ENCODE measurements around the gene TLNRD1. TPM values are rescaled to one million over a fixed set of nuclear protein-coding genes. Genes with fewer than 3 reads are reported as not detected.

TLNRD1 gene
- total RNA-seq, 4 donors from 2014 or later, result 11.8 to 25.5 (median 19.4) TPM

DNA sequence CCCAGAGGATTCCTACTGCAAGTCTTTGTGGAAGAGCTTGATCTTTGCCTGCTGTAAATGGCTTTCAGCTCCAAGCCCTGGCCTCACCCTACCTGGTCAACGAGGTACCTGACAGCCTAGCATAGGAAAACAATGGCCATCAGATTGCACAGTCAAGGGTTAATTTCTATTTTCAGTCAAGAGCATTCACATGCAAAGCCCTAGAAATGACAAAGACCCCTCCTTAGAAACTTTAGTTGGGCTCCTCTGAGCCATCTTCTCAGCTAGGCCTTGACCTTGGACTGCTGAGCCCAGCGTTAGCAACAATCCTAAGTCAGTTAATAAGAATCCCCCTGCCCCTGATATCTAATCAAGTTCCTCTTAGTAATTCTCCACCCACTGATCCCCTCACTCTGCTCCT lies 29.6 kb upstream of the TLNRD1 start:
- H3K27me3 ChIP-seq, result no peaks in the 10 kb centered on the region
- 83 to 91% methylated on average over 2 of the region's 2 CpGs for WGBS, 2 donors
- H3K9me3 ChIP-seq, result no peaks in the 10 kb centered on the region
- no peak for DNase-seq
- no peak overlapping the region for H3K4me3 ChIP-seq (replicated peaks in 1 of 3)
- TF ChIP-seq, protein P1, sequence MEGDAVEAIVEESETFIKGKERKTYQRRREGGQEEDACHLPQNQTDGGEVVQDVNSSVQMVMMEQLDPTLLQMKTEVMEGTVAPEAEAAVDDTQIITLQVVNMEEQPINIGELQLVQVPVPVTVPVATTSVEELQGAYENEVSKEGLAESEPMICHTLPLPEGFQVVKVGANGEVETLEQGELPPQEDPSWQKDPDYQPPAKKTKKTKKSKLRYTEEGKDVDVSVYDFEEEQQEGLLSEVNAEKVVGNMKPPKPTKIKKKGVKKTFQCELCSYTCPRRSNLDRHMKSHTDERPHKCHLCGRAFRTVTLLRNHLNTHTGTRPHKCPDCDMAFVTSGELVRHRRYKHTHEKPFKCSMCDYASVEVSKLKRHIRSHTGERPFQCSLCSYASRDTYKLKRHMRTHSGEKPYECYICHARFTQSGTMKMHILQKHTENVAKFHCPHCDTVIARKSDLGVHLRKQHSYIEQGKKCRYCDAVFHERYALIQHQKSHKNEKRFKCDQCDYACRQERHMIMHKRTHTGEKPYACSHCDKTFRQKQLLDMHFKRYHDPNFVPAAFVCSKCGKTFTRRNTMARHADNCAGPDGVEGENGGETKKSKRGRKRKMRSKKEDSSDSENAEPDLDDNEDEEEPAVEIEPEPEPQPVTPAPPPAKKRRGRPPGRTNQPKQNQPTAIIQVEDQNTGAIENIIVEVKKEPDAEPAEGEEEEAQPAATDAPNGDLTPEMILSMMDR (IDR thresholded peaks at IDR 0.05), result no peak
- no peak for TF ChIP-seq POLR2A (IDR thresholded peaks at IDR 0.05)
- peaks cover 22 to 40% of the 10 kb centered on the region in 2 donors for H3K4me1 ChIP-seq
- intact Hi-C loops (cut with DNase I), result loop anchor here (5.0 to 10.0 kb wide), 2 partner anchors 194 to 294 kb away; partner anchors contain the start of gene CEMIP
- H3K27ac ChIP-seq, result no peak overlapping the region
- peaks cover 8 to 9% of the 10 kb centered on the region in 2 donors for H3K36me3 ChIP-seq

DNA sequence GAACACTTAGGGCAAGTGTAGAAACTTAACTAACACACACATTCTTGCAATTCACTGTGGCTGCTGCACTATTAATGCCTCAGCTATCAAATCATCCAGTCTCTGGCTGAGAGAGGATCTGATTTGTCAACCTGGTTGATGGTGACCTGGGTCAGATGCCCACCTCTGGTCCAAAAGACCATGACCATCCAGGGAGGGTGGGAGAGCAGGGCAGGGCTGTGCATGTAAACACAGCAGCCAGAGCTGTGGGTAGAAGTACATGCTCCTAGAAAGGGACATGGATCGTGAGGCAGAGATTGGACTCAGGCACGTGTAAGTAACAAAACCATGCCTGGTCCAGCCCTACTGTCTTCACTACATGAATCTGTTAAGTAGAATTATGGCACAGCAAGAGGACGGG lies 28.4 kb upstream of the TLNRD1 start:
- peaks cover 24 to 47% of the 10 kb centered on the region in 2 donors for H3K4me1 ChIP-seq
- H3K36me3 ChIP-seq, result peaks cover 8 to 9% of the 10 kb centered on the region in 2 donors
- TF ChIP-seq, protein P1 (IDR thresholded peaks at IDR 0.05), result no peak
- TF ChIP-seq POLR2A (IDR thresholded peaks at IDR 0.05), result no peak
- no peaks in the 10 kb centered on the region for H3K27me3 ChIP-seq
- H3K9me3 ChIP-seq, result no peaks in the 10 kb centered on the region
- WGBS, 2 donors, result 93 to 97% methylated on average over 3 of the region's 3 CpGs
- DNase-seq, result no peak
- intact Hi-C loops (cut with DNase I), result loop anchor here (5.0 to 10.0 kb wide), 2 partner anchors 195 to 293 kb away; partner anchors contain the start of gene CEMIP
- no peak overlapping the region for H3K27ac ChIP-seq
- no peak overlapping the region for H3K4me3 ChIP-seq (replicated peaks in 1 of 3)

DNA sequence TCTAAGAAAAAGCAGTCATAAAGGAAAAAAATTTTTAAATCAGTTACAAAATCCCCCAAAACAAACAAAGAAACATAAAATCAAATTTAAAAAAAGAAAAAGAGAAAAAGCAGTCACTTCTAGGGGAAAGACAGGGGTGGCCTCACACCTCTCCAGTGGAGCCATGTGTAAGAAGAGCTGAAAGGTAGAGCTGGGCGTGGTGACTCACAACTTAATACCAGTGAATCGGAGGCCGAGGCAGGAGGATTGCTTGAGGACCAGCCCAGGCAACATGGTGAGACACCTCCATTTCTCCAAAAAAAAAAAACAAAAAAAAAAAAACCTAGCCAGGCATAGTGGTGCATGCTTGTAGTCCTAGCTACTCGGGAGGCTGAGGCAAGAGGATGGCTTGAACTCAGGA lies 25.8 kb upstream of the TLNRD1 start:
- no peak for DNase-seq
- Histone ChIP-seq H3K36me3 (peaks cover 6 to 8% of the 10 kb centered on the region in 2 donors), H3K4me1 (peaks cover 25 to 50% of the 10 kb centered on the region in 2 donors), H3K27ac (no peak overlapping the region), H3K27me3 (no peaks in the 10 kb centered on the region), H3K4me3 (replicated peaks in 1 of 3) (no peak overlapping the region), H3K9me3 (no peaks in the 10 kb centered on the region)
- intact Hi-C loops (cut with DNase I), result loop anchor here (5.0 to 10.0 kb wide), 2 partner anchors 198 to 290 kb away; partner anchors contain the start of gene CEMIP
- TF ChIP-seq, protein P1 (IDR thresholded peaks at IDR 0.05), result no peak
- TF ChIP-seq POLR2A (IDR thresholded peaks at IDR 0.05), result no peak
- 95 to 98% methylated on average over 4 of the region's 4 CpGs for WGBS, 2 donors

- no peak overlapping the region for H3K4me3 ChIP-seq (replicated peaks in 1 of 3)
- TF ChIP-seq POLR2A (IDR thresholded peaks at IDR 0.05), result no peak
- TF ChIP-seq, protein P1 (IDR thresholded peaks at IDR 0.05), result no peak
- peaks cover 12% of the 10 kb centered on the region in 2 donors for H3K36me3 ChIP-seq
- no peak for DNase-seq
- peak overlapping the region in 2 of 3 donors; percentile 70 to 76 for H3K27ac ChIP-seq
- H3K27me3 ChIP-seq, result no peaks in the 10 kb centered on the region
- 72 to 100% methylated on average over 4 of the region's 4 CpGs for WGBS, 2 donors
- H3K9me3 ChIP-seq, result no peaks in the 10 kb centered on the region
- intact Hi-C loops (cut with DNase I), result loop anchor here (10.0 kb wide), 1 partner anchor 288 kb away; no protein-coding TSS in a partner anchor
- peaks cover 29 to 58% of the 10 kb centered on the region in 2 donors for H3K4me1 ChIP-seq
These were observed 23.9 kb upstream of the TLNRD1 start for GRCh38 chr15:80976851-80977250.

GRCh38 chr15:80977627-80978036 lies 23.1 kb upstream of the TLNRD1 start:
- intact Hi-C loops (cut with DNase I), result loop anchor here (10.0 kb wide), 1 partner anchor 287 kb away; no protein-coding TSS in a partner anchor
- H3K9me3 ChIP-seq, result no peaks in the 10 kb centered on the region
- H3K4me3 ChIP-seq (replicated peaks in 1 of 3), result no peak overlapping the region
- no peaks in the 10 kb centered on the region for H3K27me3 ChIP-seq
- no peak for TF ChIP-seq POLR2A (IDR thresholded peaks at IDR 0.05)
- TF ChIP-seq, protein P1 (IDR thresholded peaks at IDR 0.05), result peak in 3 of 6 experiments; percentile 32 to 46 (median 42)
- peak; percentile 50 to 52 for DNase-seq
- peaks cover 29 to 58% of the 10 kb centered on the region in 2 donors for H3K4me1 ChIP-seq
- peak overlapping the region in 2 of 3 donors; percentile 70 to 76 for H3K27ac ChIP-seq
- peaks cover 12% of the 10 kb centered on the region in 2 donors for H3K36me3 ChIP-seq
- 27 to 49% methylated on average over 4 to 7 of the region's 7 CpGs for WGBS, 2 donors

Measured in thyroid gland (tissue), 4 donors.